ENCODE data around the gene GBA2. TPM values are rescaled to one million over a fixed set of nuclear protein-coding genes. Genes with fewer than 3 reads are reported as not detected.

Gene GBA2
- total RNA-seq, 4 donors from 2014 or later = 71.4 to 111 (median 101) TPM

- peak; percentile 16 to 25 for DNase-seq
- no peaks in the 10 kb centered on the region for H3K36me3 ChIP-seq
- WGBS, 2 donors = 70 to 80% methylated on average over 2 of the region's 2 CpGs
- no peaks in the 10 kb centered on the region for H3K9me3 ChIP-seq
- intact Hi-C loops (cut with DNase I) = no loop called here
- H3K27ac ChIP-seq = no peak overlapping the region
- peaks cover 42 to 54% of the 10 kb centered on the region in 2 donors for H3K4me1 ChIP-seq
- no peaks in the 10 kb centered on the region for H3K27me3 ChIP-seq
- no peak for TF ChIP-seq POLR2A (IDR thresholded peaks at IDR 0.05)
- TF ChIP-seq, protein P1, sequence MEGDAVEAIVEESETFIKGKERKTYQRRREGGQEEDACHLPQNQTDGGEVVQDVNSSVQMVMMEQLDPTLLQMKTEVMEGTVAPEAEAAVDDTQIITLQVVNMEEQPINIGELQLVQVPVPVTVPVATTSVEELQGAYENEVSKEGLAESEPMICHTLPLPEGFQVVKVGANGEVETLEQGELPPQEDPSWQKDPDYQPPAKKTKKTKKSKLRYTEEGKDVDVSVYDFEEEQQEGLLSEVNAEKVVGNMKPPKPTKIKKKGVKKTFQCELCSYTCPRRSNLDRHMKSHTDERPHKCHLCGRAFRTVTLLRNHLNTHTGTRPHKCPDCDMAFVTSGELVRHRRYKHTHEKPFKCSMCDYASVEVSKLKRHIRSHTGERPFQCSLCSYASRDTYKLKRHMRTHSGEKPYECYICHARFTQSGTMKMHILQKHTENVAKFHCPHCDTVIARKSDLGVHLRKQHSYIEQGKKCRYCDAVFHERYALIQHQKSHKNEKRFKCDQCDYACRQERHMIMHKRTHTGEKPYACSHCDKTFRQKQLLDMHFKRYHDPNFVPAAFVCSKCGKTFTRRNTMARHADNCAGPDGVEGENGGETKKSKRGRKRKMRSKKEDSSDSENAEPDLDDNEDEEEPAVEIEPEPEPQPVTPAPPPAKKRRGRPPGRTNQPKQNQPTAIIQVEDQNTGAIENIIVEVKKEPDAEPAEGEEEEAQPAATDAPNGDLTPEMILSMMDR (IDR thresholded peaks at IDR 0.05) = no peak
- no peak overlapping the region for H3K4me3 ChIP-seq (replicated peaks in 1 of 3)
Measured at GRCh38 chr9:35760651-35761050, 11.6 kb upstream of the GBA2 start.

DNA sequence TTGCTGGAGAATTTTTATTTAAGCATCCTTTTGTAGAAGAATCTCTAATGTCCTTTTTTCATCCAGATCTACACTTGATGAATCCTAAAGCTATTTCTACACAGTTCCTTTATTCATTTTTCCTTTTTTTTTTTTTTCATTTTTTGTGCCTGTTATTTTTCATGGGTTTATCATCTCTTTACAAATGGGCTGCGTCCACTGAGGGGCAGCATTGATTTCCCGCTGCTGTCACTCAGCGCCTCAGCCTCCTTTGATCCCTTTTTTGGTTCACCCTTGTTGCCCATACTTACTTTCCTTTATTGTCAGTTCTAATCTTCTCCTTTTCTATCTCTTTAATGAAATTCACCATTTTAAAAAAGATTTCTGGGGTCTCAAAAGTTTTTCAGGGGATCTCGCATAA, 10.8 kb upstream of the GBA2 start:
- intact Hi-C loops (cut with DNase I) = no loop called here
- WGBS, 2 donors = 97 to 98% methylated on average over 4 of the region's 4 CpGs

GRCh38 chr9:35758475-35759050, 9.5 kb upstream of the GBA2 start:
- Histone ChIP-seq H3K36me3 (peaks cover 1 to 8% of the 10 kb centered on the region in 2 donors), H3K27ac (peak overlapping the region; percentile 81 to 93 (median 88)), H3K9me3 (no peaks in the 10 kb centered on the region), H3K4me3 (replicated peaks in 1 of 3) (no peak overlapping the region), H3K27me3 (no peaks in the 10 kb centered on the region), H3K4me1 (peaks cover 42 to 54% of the 10 kb centered on the region in 2 donors)
- DNase-seq = peak; percentile 49 to 50
- WGBS, 2 donors = 10% methylated on average over 3 of the region's 3 CpGs
- intact Hi-C loops (cut with DNase I) = no loop called here
- TF ChIP-seq, protein P1 (IDR thresholded peaks at IDR 0.05) = no peak
- peak in 1 of 2 donors; percentile 22 for TF ChIP-seq POLR2A (IDR thresholded peaks at IDR 0.05)

More for the DNA sequence above, 10.8 kb upstream of the GBA2 start:
- TF ChIP-seq, protein P1 (IDR thresholded peaks at IDR 0.05) = no peak
- no peak for TF ChIP-seq POLR2A (IDR thresholded peaks at IDR 0.05)
- Histone ChIP-seq H3K27ac (no peak overlapping the region), H3K27me3 (no peaks in the 10 kb centered on the region), H3K4me3 (replicated peaks in 1 of 3) (no peak overlapping the region), H3K36me3 (no peaks in the 10 kb centered on the region), H3K4me1 (peaks cover 42 to 54% of the 10 kb centered on the region in 2 donors), H3K9me3 (no peaks in the 10 kb centered on the region)
- no peak for DNase-seq

- Histone ChIP-seq H3K27me3 (no peaks in the 10 kb centered on the region), H3K27ac (peak overlapping the region; percentile 81 to 93 (median 88)), H3K36me3 (peaks cover 8 to 14% of the 10 kb centered on the region in 2 donors), H3K4me3 (replicated peaks in 1 of 3) (no peak overlapping the region), H3K9me3 (no peaks in the 10 kb centered on the region), H3K4me1 (peaks cover 36 to 49% of the 10 kb centered on the region in 2 donors)
- intact Hi-C loops (cut with DNase I) = no loop called here
- DNase-seq = no peak
- no peak for TF ChIP-seq POLR2A (IDR thresholded peaks at IDR 0.05)
- TF ChIP-seq, protein P1 (IDR thresholded peaks at IDR 0.05) = no peak
Measured at GRCh38 chr9:35757892-35758275, 8.9 kb upstream of the GBA2 start.

GRCh38 chr9:35757226-35757891, 8.3 kb upstream of the GBA2 start:
- no peaks in the 10 kb centered on the region for H3K27me3 ChIP-seq
- intact Hi-C loops (cut with DNase I) = no loop called here
- H3K4me1 ChIP-seq = peaks cover 31 to 43% of the 10 kb centered on the region in 2 donors
- peak; percentile 47 to 50 for DNase-seq
- 2 to 3% methylated on average over 18 of the region's 20 CpGs for WGBS, 2 donors
- TF ChIP-seq POLR2A (IDR thresholded peaks at IDR 0.05) = no peak
- TF ChIP-seq, protein P1 (IDR thresholded peaks at IDR 0.05) = no peak
- H3K9me3 ChIP-seq = no peaks in the 10 kb centered on the region
- H3K27ac ChIP-seq = peak overlapping the region; percentile 81 to 93 (median 88)
- peak overlapping the region in 2 of 3 donors; percentile 47 to 73 for H3K4me3 ChIP-seq (replicated peaks in 1 of 3)
- H3K36me3 ChIP-seq = peaks cover 13 to 20% of the 10 kb centered on the region in 2 donors

Measured in thyroid gland (tissue), 4 donors.